CD8-positive, alpha-beta memory T cell (primary cell): Measurements from ENCODE around the gene CD3G. TPM values are rescaled to one million over a fixed set of nuclear protein-coding genes. Genes with fewer than 3 reads are reported as not detected.

ENCODE experiments used
- CTCF ChIA-PET: fragments of 350-600 bp; sonication (Branson Sonifier 250); formaldehyde crosslinking; loops from one replicate; lab custom pipeline; 2021; ENCODE audit warnings: antibody characterized with exemption; lab: Charles Lee
- POLR2A ChIA-PET: fragments of 350-600 bp; sonication (Branson Sonifier 250); formaldehyde crosslinking; loops from one replicate; lab custom pipeline; 2021; ENCODE audit warnings: antibody characterized with exemption; lab: Charles Lee
- DNase-seq, 5 donors: peaks; one replicate each; pipeline versions ENCODE4 v3.0.0 to v3.0.0-alpha.2; 2020 to 2022; ENCODE audit warnings: mixed read lengths in 1 of 5
- H3K27ac ChIP-seq: one replicate; pipeline ENCODE4 v1.7.0; 2013; ENCODE audit warnings: low read depth, mild to moderate bottlenecking, low read length, moderate library complexity
- H3K27me3 ChIP-seq: 2 replicates; pipeline ENCODE4 v1.7.0; 2013; ENCODE audit warnings: low read length, mild to moderate bottlenecking; ENCODE audit not compliant: insufficient read depth, poor library complexity, severe bottlenecking
- H3K36me3 ChIP-seq: 2 replicates; pipeline ENCODE4 v1.7.0; 2013; ENCODE audit warnings: mild to moderate bottlenecking, low read length, moderate library complexity; ENCODE audit not compliant: insufficient read depth
- H3K4me1 ChIP-seq: 2 replicates; pipeline ENCODE4 v1.7.0; 2013; ENCODE audit warnings: mild to moderate bottlenecking, low read length, moderate library complexity; ENCODE audit not compliant: insufficient read depth
- H3K4me3 ChIP-seq: 2 replicates; pipeline ENCODE4 v1.7.0; 2013; ENCODE audit warnings: mild to moderate bottlenecking, low read length
- H3K9me3 ChIP-seq: 2 replicates; pipeline ENCODE4 v1.7.0; 2013; ENCODE audit warnings: mild to moderate bottlenecking, low read length
- H3K27ac Mint-ChIP-seq, 8 donors: one replicate each; pipeline ENCODE4 v1.8.0; 2020 to 2021; ENCODE audit warnings: mixed read lengths in 8 of 8, mild to moderate bottlenecking in 6 of 8, inconsistent platforms in 3 of 8, moderate library complexity in 3 of 8
- H3K27me3 Mint-ChIP-seq, 2 donors: one replicate each; pipeline ENCODE4 v1.8.0; 2020 to 2021; ENCODE audit warnings: mixed read lengths in 2 of 2, mild to moderate bottlenecking in 1 of 2, moderate library complexity in 1 of 2
- H3K36me3 Mint-ChIP-seq, 3 donors: one replicate each; pipeline ENCODE4 v1.8.0; 2020 to 2021; ENCODE audit warnings: mixed read lengths in 3 of 3, inconsistent platforms in 1 of 3, mild to moderate bottlenecking in 1 of 3
- H3K4me1 Mint-ChIP-seq, 3 donors: one replicate each; pipeline ENCODE4 v1.8.0; 2020 to 2021; ENCODE audit warnings: mixed read lengths in 3 of 3, inconsistent platforms in 1 of 3, mild to moderate bottlenecking in 1 of 3
- H3K4me3 Mint-ChIP-seq, 7 donors: one replicate each; pipeline ENCODE4 v1.8.0; 2020 to 2021; ENCODE audit warnings: mixed read lengths in 7 of 7, mild to moderate bottlenecking in 6 of 7, moderate library complexity in 4 of 7, inconsistent platforms in 2 of 7
- H3K9me3 Mint-ChIP-seq, 5 donors: one replicate each; pipeline ENCODE4 v1.8.0; 2020 to 2022; ENCODE audit warnings: mixed read lengths in 5 of 5, mild to moderate bottlenecking in 3 of 5, moderate library complexity in 2 of 5, inconsistent platforms in 1 of 5
- polyA plus RNA-seq: library from polyadenylated mRNA; unstranded; fragments of 300-500 nt; fragmentation: Illumina TruSeq; gene quantifications from one replicate; pipeline ENCODE4 v1.2.3, GENCODE V29; 2021
- total RNA-seq, 2 experiments: library from RNA; stranded (reverse); gene quantifications; one replicate each; pipeline ENCODE4 v1.2.3, GENCODE V29; 2021

The CD3G gene
- total and polyA plus RNA-seq, 3 experiments from 2014 or later, result 167 to 414 (median 170) TPM

DNA sequence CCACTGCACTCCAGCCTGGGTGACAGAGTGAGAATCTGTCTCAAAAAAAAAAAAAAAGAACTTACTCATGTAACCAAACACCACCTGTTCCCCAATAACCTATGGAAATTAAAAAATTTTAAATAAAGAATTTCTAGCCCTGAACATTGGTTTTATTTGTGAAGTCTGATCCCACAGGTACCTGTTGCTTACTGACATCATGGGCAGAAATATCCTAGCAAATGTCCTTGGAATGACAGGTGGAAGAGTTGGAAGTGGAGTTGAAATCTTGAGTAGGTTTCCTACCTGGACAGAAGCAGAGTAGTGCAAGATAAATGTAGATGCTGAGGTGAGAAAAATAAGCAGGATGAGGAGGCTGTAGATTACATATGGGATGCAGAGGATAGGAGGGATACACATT lies 18.9 kb upstream of the CD3G start:
- Histone ChIP-seq H3K36me3 (no peaks in the 10 kb centered on the region), H3K27me3 (no peaks in the 10 kb centered on the region), H3K4me3 (no peak overlapping the region), H3K4me1 (peaks cover 17% of the 10 kb centered on the region), H3K9me3 (no peaks in the 10 kb centered on the region), H3K27ac (no peak overlapping the region)
- DNase-seq, result no peak
- Mint-ChIP-seq H3K4me3 (no peak overlapping the region), H3K27me3 (no peaks in the 10 kb centered on the region), H3K4me1 (peaks cover 30 to 57% (median 35%) of the 10 kb centered on the region in 3 donors), H3K27ac (no peak overlapping the region), H3K36me3 (peaks cover 4 to 16% (median 7%) of the 10 kb centered on the region in 3 donors), H3K9me3 (no peaks in the 10 kb centered on the region)
- POLR2A ChIA-PET, result no interaction called here
- CTCF ChIA-PET, result no interaction called here

DNA sequence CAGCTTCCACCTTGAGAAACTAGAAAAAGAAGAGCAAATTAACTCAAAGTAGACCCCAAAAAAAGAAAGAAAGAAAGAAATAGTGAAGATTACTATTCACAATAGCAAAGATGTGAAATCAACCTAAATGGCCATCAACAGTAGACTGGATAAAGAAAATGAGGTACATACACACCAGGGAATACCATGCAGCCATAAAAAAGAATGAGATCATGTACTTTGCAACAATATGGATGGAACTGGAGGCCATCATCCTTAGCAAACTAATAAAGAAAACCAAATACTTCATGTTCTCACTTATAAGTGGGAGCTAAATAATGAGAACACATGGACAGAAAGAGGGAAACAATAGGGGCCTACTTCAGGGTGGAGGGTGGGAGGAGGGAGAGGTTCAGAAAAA lies 15.4 kb upstream of the CD3G start:
- Histone ChIP-seq H3K27ac (no peak overlapping the region), H3K36me3 (no peaks in the 10 kb centered on the region), H3K4me1 (peaks cover 10% of the 10 kb centered on the region), H3K27me3 (no peaks in the 10 kb centered on the region), H3K9me3 (no peaks in the 10 kb centered on the region), H3K4me3 (no peak overlapping the region)
- DNase-seq, result no peak
- no peak overlapping the region for H3K4me3 Mint-ChIP-seq
- peak overlapping the region in 6 of 8 donors; percentile 0 to 81 (median 42) for H3K27ac Mint-ChIP-seq
- POLR2A ChIA-PET, result interaction anchor here (0.6 to 0.8 kb wide), 2 partner anchors 16 to 505 kb away, joined by 3 read pairs; partner anchors contain the start of gene CD3G
- no peaks in the 10 kb centered on the region for H3K9me3 Mint-ChIP-seq
- H3K36me3 Mint-ChIP-seq, result peaks cover 0 to 9% (median 5%) of the 10 kb centered on the region in 3 donors
- H3K4me1 Mint-ChIP-seq, result peaks cover 13 to 36% (median 15%) of the 10 kb centered on the region in 3 donors
- CTCF ChIA-PET, result no interaction called here
- no peaks in the 10 kb centered on the region for H3K27me3 Mint-ChIP-seq

DNA sequence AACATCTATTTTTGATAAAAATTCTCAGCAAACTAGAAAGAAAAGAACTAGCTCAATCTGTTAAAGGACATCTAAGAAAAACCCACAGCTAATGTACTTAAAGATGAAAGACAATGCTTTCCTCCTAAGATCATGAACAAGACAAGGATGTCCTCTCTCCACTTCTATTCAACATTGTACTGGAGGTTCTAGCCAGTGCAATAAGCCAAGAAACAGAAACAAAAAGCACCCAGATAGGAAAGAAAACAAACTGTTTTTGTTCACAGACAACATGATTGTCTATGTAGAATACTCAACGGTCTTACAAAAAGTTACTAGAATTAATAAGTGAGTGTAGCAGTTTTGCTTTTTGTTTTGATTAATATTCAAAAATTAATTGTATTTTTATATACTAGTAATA lies 9.4 kb upstream of the CD3G start:
- peaks cover 59% of the 10 kb centered on the region for H3K4me1 ChIP-seq
- no peaks in the 10 kb centered on the region for H3K9me3 Mint-ChIP-seq
- no peaks in the 10 kb centered on the region for H3K27me3 ChIP-seq
- peak overlapping the region; percentile 2 to 65 (median 25) for H3K4me3 Mint-ChIP-seq
- H3K27ac ChIP-seq, result no peak overlapping the region
- H3K36me3 ChIP-seq, result peaks cover 4% of the 10 kb centered on the region
- peaks cover 0 to 4% of the 10 kb centered on the region in 2 donors for H3K27me3 Mint-ChIP-seq
- H3K4me3 ChIP-seq, result peak overlapping the region; percentile 44
- DNase-seq, result peak in 1 of 5 donors; percentile 57
- ChIA-PET CTCF (no interaction called here), POLR2A (no interaction called here)
- H3K4me1 Mint-ChIP-seq, result peaks cover 41 to 64% (median 56%) of the 10 kb centered on the region in 3 donors
- H3K36me3 Mint-ChIP-seq, result peaks cover 9 to 28% (median 14%) of the 10 kb centered on the region in 3 donors
- H3K27ac Mint-ChIP-seq, result peak overlapping the region; percentile 70 to 97 (median 86)
- no peaks in the 10 kb centered on the region for H3K9me3 ChIP-seq

DNA sequence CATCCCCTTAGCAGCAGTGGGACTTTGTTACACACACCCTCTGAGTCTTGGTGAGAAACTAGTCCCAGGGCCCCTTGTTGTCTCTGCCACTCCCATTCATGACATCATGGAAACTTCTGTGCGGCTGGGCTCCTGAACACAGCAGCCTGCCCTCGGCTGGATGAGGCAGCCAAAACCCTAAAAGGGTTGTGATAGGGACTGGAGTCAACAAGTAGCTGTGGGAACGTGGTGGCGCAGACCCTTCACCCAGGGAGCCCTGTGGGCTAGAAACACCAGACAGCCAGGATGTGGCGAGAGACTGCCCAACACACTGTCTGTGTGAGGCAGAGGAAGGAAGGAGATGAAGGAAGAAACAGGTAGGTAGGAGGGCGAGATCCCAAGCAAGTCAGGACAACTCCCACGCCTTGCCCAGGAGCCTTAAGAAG lies 5.5 kb upstream of the CD3G start:
- peaks cover 57 to 73% (median 69%) of the 10 kb centered on the region in 3 donors for H3K4me1 Mint-ChIP-seq
- peaks cover 72% of the 10 kb centered on the region for H3K4me1 ChIP-seq
- ChIA-PET CTCF (interaction anchor here (1.0 to 6.6 kb wide), 6 partner anchors 9 to 392 kb away, joined by 3 to 39 read pairs (median 4); no protein-coding TSS in a partner anchor), POLR2A (interaction anchor here (0.7 to 3.8 kb wide), 6 partner anchors 15 to 351 kb away, joined by 3 to 24 read pairs (median 4); partner anchors contain the start of gene CD3E)
- peaks cover 0 to 4% of the 10 kb centered on the region in 2 donors for H3K27me3 Mint-ChIP-seq
- peak overlapping the region; percentile 87 for H3K27ac ChIP-seq
- H3K27me3 ChIP-seq, result no peaks in the 10 kb centered on the region
- no peaks in the 10 kb centered on the region for H3K9me3 ChIP-seq
- H3K36me3 ChIP-seq, result peaks cover 4% of the 10 kb centered on the region
- peak overlapping the region; percentile 99 for H3K4me3 ChIP-seq
- H3K36me3 Mint-ChIP-seq, result peaks cover 21 to 55% (median 25%) of the 10 kb centered on the region in 3 donors
- H3K27ac Mint-ChIP-seq, result peak overlapping the region; percentile 94 to 100 (median 99)
- no peaks in the 10 kb centered on the region for H3K9me3 Mint-ChIP-seq
- H3K4me3 Mint-ChIP-seq, result peak overlapping the region; percentile 90 to 99 (median 94)
- peak; percentile 80 to 98 (median 90) for DNase-seq

DNA sequence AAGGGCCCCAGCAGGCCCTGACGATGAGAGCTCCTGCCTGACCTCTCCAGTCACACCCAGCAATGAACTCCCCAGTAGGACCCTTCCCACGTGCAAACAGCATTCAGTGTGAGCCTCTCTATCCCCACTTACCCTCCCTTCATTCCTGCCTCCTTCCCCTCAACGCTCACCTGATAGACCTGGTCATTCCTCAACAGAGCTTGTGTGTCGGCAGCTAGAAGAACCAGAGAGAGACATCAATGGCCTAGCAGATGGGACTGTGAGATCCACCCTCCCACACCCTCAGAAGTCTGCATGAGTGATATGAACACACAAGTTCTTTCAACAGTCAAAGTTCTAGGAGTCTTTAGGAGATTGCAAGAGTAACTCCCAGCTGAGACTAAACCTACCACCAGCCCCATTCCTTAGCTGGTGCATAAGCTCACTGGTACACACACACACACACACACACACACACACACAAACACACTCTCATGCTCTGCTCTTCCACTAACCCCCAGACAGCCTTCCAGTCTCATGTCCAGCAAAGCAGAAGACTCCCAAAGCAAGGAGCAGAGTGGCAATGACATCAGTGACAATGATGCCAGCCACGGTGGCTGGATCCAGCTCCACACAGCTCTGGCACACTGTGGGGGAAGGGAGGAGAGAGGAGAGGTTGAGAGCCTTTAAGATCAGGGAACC lies 4.7 kb upstream of the CD3G start:
- peak overlapping the region; percentile 94 to 100 (median 99) for H3K27ac Mint-ChIP-seq
- H3K36me3 Mint-ChIP-seq, result peaks cover 21 to 62% (median 25%) of the 10 kb centered on the region in 3 donors
- H3K4me3 Mint-ChIP-seq, result peak overlapping the region; percentile 90 to 99 (median 94)
- no peaks in the 10 kb centered on the region for H3K9me3 Mint-ChIP-seq
- Histone ChIP-seq H3K36me3 (peaks cover 4% of the 10 kb centered on the region), H3K9me3 (no peaks in the 10 kb centered on the region), H3K4me1 (peaks cover 65% of the 10 kb centered on the region), H3K27ac (peak overlapping the region; percentile 87), H3K4me3 (peak overlapping the region; percentile 99), H3K27me3 (no peaks in the 10 kb centered on the region)
- CTCF ChIA-PET, result interaction anchor here (1.0 to 6.6 kb wide), 8 partner anchors 8 to 393 kb away, joined by 3 to 39 read pairs (median 4); no protein-coding TSS in a partner anchor
- DNase-seq, result peak in 1 of 5 donors; percentile 53
- POLR2A ChIA-PET, result interaction anchor here (0.5 to 3.8 kb wide), 8 partner anchors 28 to 1194 kb away, joined by 3 to 24 read pairs (median 4); partner anchors contain the start of gene CD3E
- peaks cover 58 to 71% (median 67%) of the 10 kb centered on the region in 3 donors for H3K4me1 Mint-ChIP-seq
- peaks cover 0 to 4% of the 10 kb centered on the region in 2 donors for H3K27me3 Mint-ChIP-seq

DNA sequence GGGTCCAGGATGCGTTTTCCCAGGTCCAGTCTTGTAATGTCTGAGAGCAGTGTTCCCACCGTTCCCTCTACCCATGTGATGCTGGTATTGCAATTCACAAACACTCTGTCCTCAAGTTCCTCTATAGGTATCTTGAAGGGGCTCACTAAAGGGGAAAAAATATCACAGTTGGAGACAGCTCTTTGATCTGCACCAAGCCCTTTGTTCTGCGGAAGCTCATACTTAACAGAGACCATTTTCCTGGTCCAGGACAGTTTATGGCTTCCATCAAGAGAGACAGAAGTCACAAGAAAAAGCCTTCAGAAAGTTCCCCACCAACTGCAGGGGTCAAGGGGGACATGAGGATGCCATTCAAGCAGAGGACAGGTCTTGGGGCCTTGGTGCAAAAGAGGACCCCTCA lies 3.7 kb upstream of the CD3G start:
- Histone ChIP-seq H3K36me3 (peaks cover 4% of the 10 kb centered on the region), H3K9me3 (no peaks in the 10 kb centered on the region), H3K27ac (peak overlapping the region; percentile 87), H3K4me3 (peak overlapping the region; percentile 99), H3K4me1 (peaks cover 61% of the 10 kb centered on the region), H3K27me3 (no peaks in the 10 kb centered on the region)
- Mint-ChIP-seq H3K4me3 (peak overlapping the region; percentile 90 to 99 (median 94)), H3K9me3 (no peaks in the 10 kb centered on the region), H3K4me1 (peaks cover 56 to 65% (median 64%) of the 10 kb centered on the region in 3 donors), H3K27ac (peak overlapping the region; percentile 94 to 100 (median 99)), H3K27me3 (peaks cover 0 to 4% of the 10 kb centered on the region in 2 donors), H3K36me3 (peaks cover 22 to 69% (median 27%) of the 10 kb centered on the region in 3 donors)
- ChIA-PET POLR2A (interaction anchor here (1.0 to 3.8 kb wide), 4 partner anchors 35 to 138 kb away, joined by 3 to 24 read pairs (median 6); partner anchors contain the start of gene CD3E), CTCF (interaction anchor here (0.8 to 6.6 kb wide), 4 partner anchors 12 to 196 kb away, joined by 3 to 39 read pairs (median 4); partner anchors contain the start of gene MPZL3)
- DNase-seq, result peak in 1 of 5 donors; percentile 52

DNA sequence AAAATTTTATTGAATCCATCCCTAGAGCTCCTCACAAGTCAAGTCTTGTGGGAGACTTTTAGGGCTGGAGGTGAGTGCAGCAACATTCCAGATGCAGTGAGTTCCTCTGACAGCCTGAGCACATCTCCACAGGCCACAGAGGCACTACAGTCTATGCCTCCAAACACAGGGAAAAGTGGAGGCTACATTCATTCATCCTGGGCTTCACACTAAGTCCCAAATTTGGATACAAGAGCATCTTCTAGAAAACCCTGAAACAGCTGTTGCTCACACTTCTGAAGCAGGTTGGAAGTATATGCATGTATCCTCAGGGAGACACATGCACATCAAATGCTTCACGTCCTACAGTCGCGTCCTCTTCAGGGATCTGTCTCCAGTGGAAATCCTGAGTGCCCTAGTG lies 2.9 kb upstream of the CD3G start:
- H3K27ac Mint-ChIP-seq, result peak overlapping the region; percentile 94 to 100 (median 99)
- DNase-seq, result no peak
- Histone ChIP-seq H3K4me1 (peaks cover 54% of the 10 kb centered on the region), H3K4me3 (peak overlapping the region; percentile 99), H3K36me3 (peaks cover 4% of the 10 kb centered on the region), H3K27me3 (no peaks in the 10 kb centered on the region), H3K27ac (peak overlapping the region; percentile 87), H3K9me3 (no peaks in the 10 kb centered on the region)
- peaks cover 59 to 68% (median 63%) of the 10 kb centered on the region in 3 donors for H3K4me1 Mint-ChIP-seq
- H3K27me3 Mint-ChIP-seq, result peaks cover 0 to 4% of the 10 kb centered on the region in 2 donors
- peak overlapping the region; percentile 90 to 99 (median 94) for H3K4me3 Mint-ChIP-seq
- CTCF ChIA-PET, result interaction anchor here (0.8 to 6.6 kb wide), 4 partner anchors 11 to 143 kb away, joined by 3 to 39 read pairs (median 5); partner anchors contain the start of gene MPZL3
- peaks cover 26 to 74% (median 31%) of the 10 kb centered on the region in 3 donors for H3K36me3 Mint-ChIP-seq
- POLR2A ChIA-PET, result interaction anchor here (0.7 to 2.0 kb wide), 3 partner anchors 36 to 117 kb away, joined by 5 to 21 read pairs (median 5); partner anchors contain the start of genes CD3E and JAML
- H3K9me3 Mint-ChIP-seq, result no peaks in the 10 kb centered on the region
